HG03095 (cell line): ENCODE measurements around the gene OSTN.

Experiments used
- ATAC-seq: cut with Tn5 transposase; IDR thresholded peaks from one replicate; pipeline ENCODE4 v1.9.1; 2021; ENCODE audit warnings: moderate library complexity; ENCODE audit not compliant: unreplicated experiment

Gene OSTN

DNA sequence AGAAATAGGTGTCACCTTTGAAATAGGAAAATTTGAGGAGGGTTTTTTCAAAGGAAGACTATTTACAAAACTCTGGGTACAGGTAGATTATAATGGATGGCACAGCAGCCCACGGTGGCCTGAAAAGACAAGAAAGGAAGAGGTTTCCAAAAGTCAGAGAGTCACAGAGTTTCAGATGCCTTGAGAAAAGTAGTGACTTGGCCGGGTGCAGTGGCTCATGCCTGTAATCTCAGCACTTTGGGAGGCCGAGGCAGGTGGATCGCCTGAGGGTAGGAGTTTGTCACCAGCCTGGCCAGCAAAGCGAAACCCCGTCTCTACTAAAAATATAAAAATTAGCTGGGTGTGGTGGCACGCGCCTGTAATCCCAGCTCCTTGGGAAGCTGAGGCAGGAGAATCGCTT lies 35.2 kb downstream of the OSTN start:
- no peak for ATAC-seq

DNA sequence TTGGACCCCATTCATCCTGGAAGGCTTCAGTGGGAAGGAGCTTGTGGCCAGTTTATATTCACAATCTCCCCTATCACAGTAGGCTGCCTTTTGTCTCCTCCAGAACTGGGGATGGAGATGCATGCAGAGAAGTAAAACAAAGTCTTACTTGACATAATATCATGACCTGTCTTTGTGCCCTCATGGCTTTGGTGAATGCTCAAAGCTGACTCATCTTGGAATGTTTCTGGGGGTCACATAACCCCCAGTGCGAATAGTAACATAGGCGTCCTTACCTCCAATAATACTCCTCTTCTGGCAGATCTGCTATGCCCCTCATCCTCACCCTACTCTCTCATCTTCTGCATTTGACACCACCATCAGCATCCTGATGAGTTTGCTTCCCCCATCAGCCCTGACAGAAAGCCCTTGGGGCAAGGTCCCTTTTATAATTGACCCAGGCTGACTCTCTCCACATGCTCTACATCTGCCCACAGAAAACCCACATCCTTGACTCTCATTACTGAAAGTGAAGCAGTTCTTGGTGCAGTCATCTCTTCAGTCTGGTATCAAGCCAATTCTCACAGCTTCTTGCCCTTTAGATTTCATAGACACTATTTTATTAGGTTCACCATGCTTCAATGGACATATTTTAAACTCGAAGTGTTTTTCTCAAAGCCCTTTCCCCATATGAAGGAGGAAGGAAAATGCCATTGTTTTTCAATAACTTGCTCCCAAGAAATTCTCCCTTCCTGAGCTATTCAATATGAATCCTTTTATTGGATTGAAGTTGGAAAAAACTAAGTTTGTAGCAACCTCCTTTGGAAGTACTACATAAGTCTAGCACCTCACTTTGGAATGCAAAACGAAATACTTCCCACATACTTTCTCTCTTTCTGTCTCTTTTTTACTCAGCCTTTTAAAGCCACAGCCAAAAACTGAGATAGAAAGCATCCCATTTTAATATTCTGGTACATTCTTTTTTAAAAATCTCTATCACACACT lies 36.6 kb downstream of the OSTN start:
- peak; percentile 99 for ATAC-seq

DNA sequence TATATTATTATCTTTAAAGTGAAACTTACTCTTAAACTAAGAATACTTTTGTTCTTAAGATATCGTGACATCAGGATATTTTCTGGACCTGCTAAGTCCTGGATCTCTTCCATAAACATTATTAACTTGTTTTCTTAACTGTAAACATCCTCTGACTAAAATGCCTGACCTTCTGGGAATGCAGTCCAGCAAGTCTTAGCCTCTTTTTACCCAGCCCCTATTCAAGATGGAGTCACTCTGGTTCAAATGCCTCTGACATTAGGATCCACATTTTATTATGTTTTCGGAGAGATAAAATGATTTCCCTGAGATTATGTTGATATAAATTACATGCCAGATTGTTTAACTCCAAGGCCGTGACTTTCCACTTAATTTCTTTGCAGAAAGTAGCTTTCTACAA lies 37.6 kb downstream of the OSTN start:
- ATAC-seq: no peak

DNA sequence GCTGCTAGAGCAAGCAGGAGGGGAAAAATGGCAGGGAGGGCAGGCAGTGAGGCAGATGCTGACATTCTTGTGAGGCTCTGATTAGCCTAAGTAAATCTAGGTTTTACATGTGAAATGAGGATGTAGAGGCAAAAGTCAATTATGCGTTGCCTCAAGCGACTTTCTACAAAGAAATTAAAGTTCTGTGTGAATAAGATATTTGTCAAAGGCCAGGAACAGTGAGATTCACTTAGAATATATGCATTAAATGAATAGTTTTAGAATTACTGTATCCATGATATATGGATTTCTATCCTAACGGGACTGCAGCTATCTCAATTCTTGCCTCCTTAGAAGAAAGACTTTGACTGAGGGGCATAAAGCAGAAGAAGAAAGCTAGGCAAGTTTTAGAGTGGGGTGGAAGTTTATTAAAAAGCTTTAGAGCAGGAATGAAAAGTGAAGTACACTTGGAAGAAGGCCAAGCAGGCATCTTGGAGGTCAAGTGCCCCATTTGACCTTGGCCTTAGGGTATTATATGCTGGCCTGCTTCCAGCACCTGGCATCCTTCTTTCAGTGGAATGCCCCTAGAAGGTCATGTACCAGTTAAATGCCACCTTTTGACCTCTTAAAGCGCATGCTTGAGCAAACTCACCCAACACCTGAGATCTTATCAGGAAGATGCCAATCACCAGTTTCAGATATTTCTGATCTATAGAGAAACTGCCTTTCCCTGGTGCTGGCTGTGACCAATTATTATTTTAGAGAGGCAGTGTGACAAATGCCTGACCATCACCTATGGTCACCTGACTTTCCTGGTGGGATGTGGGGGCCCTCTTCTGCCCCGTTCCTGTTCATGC lies 38.2 kb downstream of the OSTN start:
- ATAC-seq: no peak

DNA sequence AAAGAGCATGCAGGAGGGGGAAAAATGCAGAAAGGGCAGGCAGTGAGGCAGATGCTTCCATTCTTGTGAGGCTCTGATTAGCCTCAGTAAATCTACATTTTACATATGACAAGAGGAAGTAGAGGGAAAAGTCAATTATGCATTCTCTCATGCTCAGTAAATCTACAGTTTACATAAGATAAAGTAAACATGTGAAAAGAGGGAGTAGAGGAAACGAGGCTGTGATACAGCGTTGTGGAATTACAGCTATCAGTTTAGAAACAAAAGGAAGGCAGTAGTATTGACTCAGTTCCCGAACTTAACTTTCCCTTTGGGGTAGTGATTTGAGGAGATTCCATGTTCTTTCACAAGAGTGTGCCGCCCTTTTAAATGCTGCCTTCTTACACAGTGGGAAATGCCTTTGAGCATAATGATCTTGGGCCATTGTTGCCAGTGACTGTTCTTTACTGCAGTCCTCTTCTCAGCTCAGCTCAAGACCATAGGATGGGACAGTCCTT lies 39.3 kb downstream of the OSTN start:
- ATAC-seq: no peak

DNA sequence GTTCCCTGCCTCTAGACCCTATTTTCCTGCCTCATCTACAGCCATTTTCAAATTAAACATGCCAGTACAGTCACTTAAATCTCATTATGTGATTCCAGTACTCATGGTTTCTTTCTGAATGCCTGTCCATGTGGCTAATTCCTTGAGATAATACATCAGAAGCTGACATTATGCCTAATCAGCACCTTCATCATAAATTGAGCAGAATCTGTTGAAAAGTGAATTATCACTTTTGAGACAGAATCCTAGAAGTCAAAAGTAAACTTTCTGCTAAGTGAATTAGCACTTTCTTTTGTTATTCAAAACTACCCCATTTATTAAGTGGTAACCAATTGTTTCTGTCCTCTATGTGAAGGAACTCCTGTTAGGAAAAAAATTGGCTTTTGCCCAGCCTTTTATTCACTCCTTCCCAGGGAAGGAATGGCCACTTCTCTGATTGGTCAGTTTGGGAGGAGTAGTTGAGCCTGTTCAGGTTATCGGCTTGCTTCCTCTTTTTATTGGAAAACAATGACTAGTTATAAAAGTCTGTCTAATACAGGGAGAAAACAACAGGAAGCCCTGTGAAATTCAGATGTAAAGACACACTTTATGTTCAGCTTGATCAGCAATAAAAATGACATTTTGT lies 40.5 kb downstream of the OSTN start:
- ATAC-seq: no peak

DNA sequence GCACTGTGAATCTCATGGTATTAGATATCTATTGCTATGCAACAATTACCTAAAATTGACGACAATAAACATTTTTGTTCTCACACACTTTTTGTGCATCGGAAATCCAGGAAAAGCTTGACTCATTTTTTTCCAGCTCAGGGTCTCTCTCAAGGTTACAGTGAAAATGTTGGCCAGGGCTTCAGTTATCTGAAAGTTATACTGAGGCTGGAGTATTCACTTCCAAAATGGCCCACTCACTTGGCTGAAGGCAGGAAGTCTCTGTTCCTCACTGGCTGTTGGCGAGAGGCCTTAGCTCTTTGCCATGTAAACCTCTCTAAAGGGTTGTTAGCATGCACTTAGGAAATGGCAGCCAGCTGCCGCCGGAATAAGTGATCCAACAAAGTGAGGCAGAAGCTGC lies 41.4 kb downstream of the OSTN start:
- ATAC-seq: no peak

DNA sequence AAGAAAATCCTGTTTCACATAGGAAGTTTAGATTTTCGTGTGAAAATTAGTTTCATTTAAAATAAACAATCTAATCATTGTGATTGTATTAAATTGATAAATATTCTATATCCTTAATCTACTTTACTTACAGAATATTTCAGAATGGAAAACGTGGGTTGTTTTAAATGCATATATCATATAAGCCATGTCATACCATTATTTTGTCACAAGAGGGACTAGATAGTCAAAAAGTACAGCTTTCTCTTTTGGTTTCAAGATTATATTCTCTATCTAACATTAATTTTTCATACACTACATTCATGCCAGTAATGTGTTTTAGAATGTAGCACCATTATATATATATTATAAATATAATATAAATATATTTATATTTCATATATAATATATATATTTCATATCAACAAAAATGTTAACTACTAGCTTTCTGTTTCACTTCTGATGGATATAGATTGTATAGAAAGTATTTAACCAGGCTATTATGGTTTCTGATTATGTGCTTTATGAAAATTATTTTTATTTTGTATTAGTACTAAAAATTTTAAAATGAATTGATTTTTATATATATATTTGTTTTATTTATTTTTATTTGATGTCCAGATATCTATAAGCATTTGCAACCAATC lies 45.3 kb downstream of the OSTN start:
- ATAC-seq: no peak

DNA sequence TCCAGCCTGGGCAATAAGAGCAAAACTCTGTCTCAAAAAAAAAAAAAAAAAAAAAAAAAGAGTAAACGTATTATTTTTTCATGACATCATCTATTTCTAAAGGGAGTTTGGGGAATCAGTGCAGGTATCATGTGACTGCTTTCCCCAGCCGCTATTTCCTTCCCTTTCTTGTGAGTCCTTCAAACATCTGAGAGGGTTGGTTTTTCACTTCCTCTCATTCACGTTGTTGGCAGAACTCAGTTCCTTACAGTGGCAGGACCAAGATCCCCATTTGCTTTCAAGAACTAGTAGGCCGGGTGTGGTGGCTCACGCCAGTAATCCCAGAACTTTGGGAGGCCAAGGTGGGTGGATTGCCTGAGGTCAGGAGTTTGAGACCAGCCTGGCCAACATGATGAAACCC lies 47.0 kb downstream of the OSTN start:
- ATAC-seq: peak; percentile 74

DNA sequence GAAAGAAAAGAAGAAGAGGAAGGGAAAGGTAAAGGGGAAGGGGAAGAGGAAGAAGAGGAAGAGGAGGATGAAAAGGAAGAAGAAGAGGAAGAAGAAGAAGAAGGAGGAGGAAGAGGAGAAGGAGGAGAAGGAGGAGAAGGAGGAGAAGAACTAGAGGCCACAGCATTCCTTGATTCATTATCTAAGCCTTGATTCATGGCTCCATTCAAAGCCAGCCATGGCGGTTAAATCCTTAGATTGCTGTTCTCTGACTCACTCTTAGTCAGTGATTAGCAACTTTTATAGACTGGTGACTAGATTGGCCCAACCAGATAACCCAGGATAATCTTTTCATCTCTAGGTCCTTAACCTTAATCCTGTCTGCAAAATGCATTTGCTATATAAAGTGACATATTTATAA lies 47.6 kb downstream of the OSTN start:
- no peak for ATAC-seq

DNA sequence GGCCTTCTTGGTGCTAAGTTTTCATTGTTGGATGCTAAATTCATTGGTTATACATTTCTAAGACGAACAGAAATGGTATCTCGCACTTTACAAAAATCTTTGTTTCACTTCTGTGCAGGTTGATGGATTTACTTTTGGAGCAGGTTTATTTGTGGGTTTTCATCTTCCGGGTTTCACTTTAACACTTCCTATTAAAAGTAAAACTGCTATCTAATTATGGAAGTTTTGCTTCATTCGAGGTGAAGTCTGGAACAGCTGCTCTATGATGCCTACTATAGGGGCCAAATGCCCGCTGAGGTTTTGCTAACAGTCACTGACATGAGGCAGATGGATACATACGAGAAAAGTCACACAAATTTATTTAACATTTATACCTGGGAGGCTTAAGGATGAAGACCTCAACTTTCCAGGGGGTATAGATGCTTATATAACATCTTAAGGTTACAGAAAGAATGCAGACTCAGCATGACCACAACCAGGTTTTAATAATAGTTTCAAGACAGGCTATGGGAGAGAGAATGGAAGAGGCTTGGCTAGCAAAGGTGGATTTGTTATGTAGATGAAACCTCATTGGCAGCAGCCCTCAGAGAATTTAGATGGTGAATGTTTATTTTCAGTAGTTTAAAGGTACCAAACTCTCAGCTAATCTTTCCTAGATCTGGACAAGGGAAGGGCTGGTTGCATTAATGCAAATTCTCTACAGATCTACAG lies 54.2 kb downstream of the OSTN start:
- ATAC-seq: no peak

DNA sequence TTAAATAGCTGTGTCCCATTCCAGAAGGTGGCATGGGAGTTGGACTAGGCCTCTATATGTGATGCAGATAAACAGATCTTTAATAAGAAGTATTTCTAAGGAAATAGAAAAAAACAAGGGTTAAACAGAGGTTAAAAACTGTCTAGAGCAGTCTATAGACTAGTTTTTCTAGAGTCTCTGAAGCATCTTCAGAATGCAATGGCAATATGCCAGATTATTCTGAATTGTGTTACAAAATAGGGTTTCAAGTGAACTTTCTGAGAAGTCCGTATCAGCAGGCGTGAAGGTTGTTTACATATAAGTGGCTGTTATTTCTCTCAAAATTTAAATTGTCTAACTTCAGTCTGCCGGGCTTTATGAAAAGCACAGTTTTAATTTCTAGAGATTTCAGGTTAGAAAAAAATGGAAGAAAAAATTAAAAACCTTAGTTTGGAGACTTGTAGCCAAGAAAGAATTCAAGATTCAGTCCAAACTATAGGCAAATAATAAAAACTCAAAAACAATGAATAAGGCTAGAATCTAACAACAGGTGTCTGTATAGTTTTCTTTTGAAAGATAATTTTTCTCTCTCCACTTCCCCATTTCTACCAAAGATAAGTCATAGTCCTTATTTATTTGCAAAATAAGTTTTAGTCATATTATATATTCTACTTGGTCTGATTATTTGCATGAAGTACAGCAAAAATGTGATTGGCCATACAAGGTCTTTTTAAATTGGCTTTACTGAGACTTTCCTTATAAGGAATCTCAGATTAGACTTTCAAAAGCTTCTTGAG lies 55.2 kb downstream of the OSTN start:
- ATAC-seq: no peak

DNA sequence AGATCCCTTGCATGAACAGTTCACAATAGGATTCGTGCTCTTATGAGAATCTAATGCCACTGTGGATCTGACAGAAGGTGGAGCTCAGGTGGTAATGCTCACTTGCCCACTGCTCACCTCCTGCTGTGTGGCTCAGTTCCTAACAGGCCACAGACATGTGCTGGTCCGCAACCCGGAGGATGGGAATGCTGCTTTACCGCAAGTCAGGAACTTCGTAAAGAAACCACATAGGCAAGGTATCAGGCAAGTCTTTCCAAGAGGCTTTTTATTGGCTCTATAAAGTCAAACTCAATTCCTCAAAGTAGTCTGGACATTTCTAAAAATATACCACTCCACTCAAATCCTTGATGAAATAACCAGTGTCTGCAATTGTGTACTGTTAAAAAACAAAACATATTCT lies 56.1 kb downstream of the OSTN start:
- no peak for ATAC-seq

DNA sequence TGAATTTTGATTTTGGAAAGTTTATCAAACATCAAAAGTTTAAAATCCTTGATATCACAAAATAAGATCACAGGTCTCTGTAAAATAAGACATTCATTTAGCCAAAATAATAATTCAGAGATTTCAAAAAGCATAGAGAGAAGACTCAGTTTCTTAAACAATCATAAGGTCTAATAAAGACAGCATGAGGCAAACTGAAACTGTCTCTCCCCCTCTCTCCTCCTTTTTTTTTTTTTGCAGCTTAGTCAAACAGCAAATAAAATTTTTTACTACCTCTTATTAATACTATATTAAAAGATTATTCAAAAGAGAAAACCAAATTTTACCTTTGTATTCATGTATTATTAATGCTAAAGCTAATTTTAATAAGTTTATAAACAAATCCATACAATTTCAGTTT lies 57.4 kb downstream of the OSTN start:
- ATAC-seq: no peak

DNA sequence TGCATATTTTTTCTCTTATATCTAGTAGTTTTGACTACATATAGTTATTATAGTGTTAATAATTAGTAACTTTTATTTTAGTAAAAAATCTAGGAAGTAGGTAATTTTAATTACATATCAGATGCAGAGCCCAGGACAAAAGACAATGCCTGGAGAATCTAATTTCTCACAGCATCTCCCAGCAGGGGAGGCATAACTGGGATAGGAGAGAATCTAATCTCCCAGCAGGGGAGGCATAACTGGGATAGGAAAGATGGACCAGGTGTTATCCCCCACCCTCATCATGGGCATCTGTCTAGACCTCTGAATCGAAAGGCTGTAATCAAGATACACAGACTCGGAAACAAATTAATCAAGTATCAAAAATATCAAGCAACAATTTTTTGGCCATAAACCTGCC lies 58.2 kb downstream of the OSTN start:
- no peak for ATAC-seq

DNA sequence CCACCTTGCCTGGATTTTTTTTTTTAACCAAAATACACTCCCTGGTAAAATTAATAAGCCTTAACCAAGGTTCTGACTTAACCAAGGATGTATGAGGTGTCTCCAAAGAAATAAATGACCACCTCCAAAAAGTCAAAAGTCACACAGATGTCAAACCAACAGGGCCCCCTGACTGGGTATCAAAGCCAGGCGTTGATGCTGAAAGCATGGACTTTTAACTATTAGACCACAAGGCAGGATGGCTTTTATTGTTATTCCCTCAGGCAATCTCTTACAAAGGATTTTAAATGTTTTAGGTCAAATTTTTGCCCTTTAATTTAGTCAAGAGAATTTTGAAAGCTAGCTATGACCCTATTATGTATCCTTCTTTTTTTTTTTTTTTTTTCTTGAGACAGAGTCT lies 60.4 kb downstream of the OSTN start:
- ATAC-seq: no peak

DNA sequence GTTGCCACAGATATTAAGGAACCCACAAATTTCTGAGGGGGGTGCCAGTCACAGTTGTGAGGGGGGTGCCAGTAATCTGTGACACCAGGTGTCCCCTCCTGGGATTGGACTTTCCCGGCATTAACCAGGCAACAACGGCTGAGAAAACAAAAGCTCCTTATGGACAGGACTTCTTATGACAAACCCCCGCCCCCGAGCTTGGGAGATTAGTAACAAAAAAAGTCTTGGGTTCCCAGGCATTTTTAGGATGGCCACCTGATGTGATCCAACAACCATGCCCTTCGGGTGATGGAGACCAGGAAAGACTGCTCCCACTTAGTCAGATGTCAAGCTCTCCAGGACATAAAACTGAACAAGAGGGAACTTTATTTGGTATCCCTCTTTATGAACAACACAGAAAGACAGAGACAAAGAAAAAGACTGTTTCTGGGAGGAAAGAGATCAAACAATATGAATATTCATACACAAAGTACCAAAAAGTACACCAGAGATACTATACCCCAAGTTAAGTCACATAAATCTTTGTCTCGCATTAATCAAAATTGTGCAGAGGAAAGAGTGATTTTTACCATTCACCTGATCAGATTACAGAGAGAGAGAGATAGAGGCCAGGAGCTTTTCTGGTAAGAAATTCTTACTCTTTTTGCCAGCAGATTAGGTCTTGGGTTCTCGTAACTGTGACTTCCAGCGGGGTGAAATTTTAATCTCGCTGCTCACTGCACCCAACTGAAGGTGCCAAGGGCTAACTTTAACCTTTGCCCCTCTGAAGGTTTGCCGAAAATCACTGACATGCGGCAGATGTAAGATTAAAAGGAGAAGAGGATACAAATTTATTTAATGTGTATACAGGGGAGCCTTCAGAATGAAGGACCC lies 61.6 kb downstream of the OSTN start:
- ATAC-seq: no peak

DNA sequence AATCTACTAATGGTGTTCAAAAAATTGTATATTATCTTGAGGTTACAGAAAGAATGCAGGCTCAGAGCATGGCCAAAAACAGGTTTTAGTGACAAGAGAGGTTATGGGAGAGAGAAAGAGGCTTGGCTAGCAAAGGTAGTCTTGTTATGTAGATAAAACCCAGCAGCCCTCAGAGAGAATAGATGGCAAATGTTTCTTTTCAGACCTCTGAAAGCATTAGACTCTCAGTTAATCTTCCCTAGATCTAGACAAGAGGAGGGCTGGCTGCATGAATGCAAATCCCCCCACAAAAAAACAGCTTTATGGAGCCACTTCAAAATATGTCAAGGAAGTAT lies 62.2 kb downstream of the OSTN start:
- no peak for ATAC-seq

DNA sequence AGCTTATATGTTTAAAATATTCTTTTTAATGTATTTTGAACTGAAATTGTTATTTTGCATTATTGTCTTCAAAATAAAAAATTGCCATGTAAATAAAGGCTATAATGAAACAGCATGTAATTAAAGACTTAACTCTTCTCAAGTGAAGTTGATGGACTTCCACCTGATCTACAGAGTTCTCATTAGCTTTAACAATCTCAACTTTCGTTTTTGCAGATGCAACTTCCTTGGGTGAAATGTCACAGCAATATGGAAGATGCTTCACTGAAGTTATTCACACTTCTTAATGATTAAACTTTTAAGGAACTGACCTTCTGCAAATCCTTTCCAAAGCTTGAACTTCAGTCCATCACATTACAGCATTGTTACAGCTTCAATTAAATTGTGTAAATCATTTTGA lies 63.6 kb downstream of the OSTN start:
- ATAC-seq: no peak
